Activated B cell treated with CpG ODN at 0.5 μM for 24 hours (primary cell): Measurements from ENCODE around the gene LRRC71. TPM values are rescaled to one million over a fixed set of nuclear protein-coding genes. Genes with fewer than 3 reads are reported as not detected.

Source experiments
- ATAC-seq: fragments of 200-7000 bp; cut with Tn5 transposase; one replicate; pipeline ENCODE4 v1.10.0; 2021; ENCODE audit warnings: low read depth, mild to moderate bottlenecking, moderate library complexity
- CTCF ChIA-PET: fragments of 350-600 bp; sonication (Branson Sonifier 250); formaldehyde crosslinking; loops from one replicate; lab custom pipeline; 2021; ENCODE audit warnings: antibody characterized with exemption; lab: Charles Lee
- POLR2A ChIA-PET: fragments of 350-600 bp; sonication (Branson Sonifier 250); formaldehyde crosslinking; loops from one replicate; lab custom pipeline; 2021; ENCODE audit warnings: antibody characterized with exemption; lab: Charles Lee
- DNase-seq: peaks from one replicate; pipeline ENCODE4 v3.0.0; 2022
- H3K27ac Mint-ChIP-seq: one replicate; pipeline ENCODE4 v1.8.0; 2020; ENCODE audit warnings: mixed read lengths
- H3K27me3 Mint-ChIP-seq: one replicate; pipeline ENCODE4 v1.8.0; 2021; ENCODE audit warnings: mixed read lengths
- H3K36me3 Mint-ChIP-seq: one replicate; pipeline ENCODE4 v1.8.0; 2021; ENCODE audit warnings: low read depth, mixed read lengths
- H3K4me1 Mint-ChIP-seq: one replicate; pipeline ENCODE4 v1.8.0; 2021; ENCODE audit warnings: mixed read lengths
- H3K4me3 Mint-ChIP-seq: one replicate; pipeline ENCODE4 v1.8.0; 2020; ENCODE audit warnings: mild to moderate bottlenecking, mixed read lengths
- H3K9me3 Mint-ChIP-seq: one replicate; pipeline ENCODE4 v1.8.0; 2020; ENCODE audit warnings: mixed read lengths
- CTCF ChIP-seq: fragments of 200-600 bp; IDR thresholded peaks from one replicate; pipeline ENCODE4 v1.8.0; 2022; ENCODE audit warnings: antibody characterized with exemption, mild to moderate bottlenecking
- intact Hi-C: fragments of 100-400 bp; cut with micrococcal nuclease; formaldehyde crosslinking; loops from one replicate; pipeline ENCODE4 v1.15.1; 2024
- total RNA-seq: library from RNA; stranded (reverse); gene quantifications from 2 replicates; pipeline ENCODE4 v1.2.3, GENCODE V29; 2022

The LRRC71 gene
- total RNA-seq, 1 donor from 2014 or later: not detected

- ATAC-seq (no peak), DNase-seq (no peak)
- no peak for TF ChIP-seq CTCF
- CTCF ChIA-PET: no interaction called here
- no peaks in the 10 kb centered on the region for H3K9me3 Mint-ChIP-seq
- H3K4me1 Mint-ChIP-seq: peaks cover 9% of the 10 kb centered on the region
- POLR2A ChIA-PET: no interaction called here
- H3K4me3 Mint-ChIP-seq: no peak overlapping the region
- no peaks in the 10 kb centered on the region for H3K36me3 Mint-ChIP-seq
- peaks cover 69% of the 10 kb centered on the region for H3K27me3 Mint-ChIP-seq
- H3K27ac Mint-ChIP-seq: no peak overlapping the region
- intact Hi-C loops: loop anchor here (5.0 kb wide), 2 partner anchors 32 to 83 kb away; no protein-coding TSS in a partner anchor
Observed at GRCh38 chr1:156894711-156895454, 25.5 kb upstream of the LRRC71 start.

- intact Hi-C loops: no loop called here
- no peak overlapping the region for H3K27ac Mint-ChIP-seq
- DNase-seq (no peak), ATAC-seq (no peak)
- POLR2A ChIA-PET: no interaction called here
- no peak overlapping the region for H3K4me3 Mint-ChIP-seq
- H3K36me3 Mint-ChIP-seq: no peaks in the 10 kb centered on the region
- H3K27me3 Mint-ChIP-seq: peaks cover 67% of the 10 kb centered on the region
- CTCF ChIA-PET: no interaction called here
- peaks cover 9% of the 10 kb centered on the region for H3K4me1 Mint-ChIP-seq
- no peak for TF ChIP-seq CTCF
- no peaks in the 10 kb centered on the region for H3K9me3 Mint-ChIP-seq
Observed at GRCh38 chr1:156895455-156895812, 25.0 kb upstream of the LRRC71 start.

GRCh38 chr1:156895927-156896326, 24.5 kb upstream of the LRRC71 start:
- Mint-ChIP-seq H3K27me3 (peaks cover 65% of the 10 kb centered on the region), H3K4me3 (no peak overlapping the region), H3K36me3 (no peaks in the 10 kb centered on the region), H3K9me3 (no peaks in the 10 kb centered on the region), H3K27ac (no peak overlapping the region), H3K4me1 (peaks cover 9% of the 10 kb centered on the region)
- TF ChIP-seq CTCF: no peak
- ATAC-seq (no peak), DNase-seq (no peak)
- ChIA-PET POLR2A (no interaction called here), CTCF (no interaction called here)
- intact Hi-C loops: no loop called here

- TF ChIP-seq CTCF: no peak
- ATAC-seq (no peak), DNase-seq (no peak)
- POLR2A ChIA-PET: no interaction called here
- Mint-ChIP-seq H3K4me1 (peaks cover 9% of the 10 kb centered on the region), H3K9me3 (no peaks in the 10 kb centered on the region), H3K27ac (no peak overlapping the region), H3K27me3 (peaks cover 64% of the 10 kb centered on the region), H3K4me3 (no peak overlapping the region), H3K36me3 (no peaks in the 10 kb centered on the region)
- intact Hi-C loops: no loop called here
- CTCF ChIA-PET: no interaction called here
Observed at GRCh38 chr1:156896490-156897033, 23.9 kb upstream of the LRRC71 start.

GRCh38 chr1:156897078-156897825, 23.2 kb upstream of the LRRC71 start:
- H3K36me3 Mint-ChIP-seq: no peaks in the 10 kb centered on the region
- H3K4me1 Mint-ChIP-seq: peaks cover 7% of the 10 kb centered on the region

More at GRCh38 chr1:156897078-156897825, 23.2 kb upstream of the LRRC71 start:
- Mint-ChIP-seq H3K4me3 (no peak overlapping the region), H3K27ac (no peak overlapping the region), H3K27me3 (peaks cover 62% of the 10 kb centered on the region), H3K9me3 (no peaks in the 10 kb centered on the region)
- intact Hi-C loops: no loop called here
- DNase-seq (no peak), ATAC-seq (no peak)
- ChIA-PET CTCF (no interaction called here), POLR2A (no interaction called here)
- no peak for TF ChIP-seq CTCF
